HG03571 (cell line): ENCODE data around the gene ZBTB7A.
A peak's percentile ranks its signal among the peaks of the same experiment; 100 is the strongest.

Experiments
- ATAC-seq: cut with Tn5 transposase; IDR thresholded peaks from one replicate; pipeline ENCODE4 v1.9.1; 2021; ENCODE audit not compliant: unreplicated experiment

ZBTB7A gene

DNA sequence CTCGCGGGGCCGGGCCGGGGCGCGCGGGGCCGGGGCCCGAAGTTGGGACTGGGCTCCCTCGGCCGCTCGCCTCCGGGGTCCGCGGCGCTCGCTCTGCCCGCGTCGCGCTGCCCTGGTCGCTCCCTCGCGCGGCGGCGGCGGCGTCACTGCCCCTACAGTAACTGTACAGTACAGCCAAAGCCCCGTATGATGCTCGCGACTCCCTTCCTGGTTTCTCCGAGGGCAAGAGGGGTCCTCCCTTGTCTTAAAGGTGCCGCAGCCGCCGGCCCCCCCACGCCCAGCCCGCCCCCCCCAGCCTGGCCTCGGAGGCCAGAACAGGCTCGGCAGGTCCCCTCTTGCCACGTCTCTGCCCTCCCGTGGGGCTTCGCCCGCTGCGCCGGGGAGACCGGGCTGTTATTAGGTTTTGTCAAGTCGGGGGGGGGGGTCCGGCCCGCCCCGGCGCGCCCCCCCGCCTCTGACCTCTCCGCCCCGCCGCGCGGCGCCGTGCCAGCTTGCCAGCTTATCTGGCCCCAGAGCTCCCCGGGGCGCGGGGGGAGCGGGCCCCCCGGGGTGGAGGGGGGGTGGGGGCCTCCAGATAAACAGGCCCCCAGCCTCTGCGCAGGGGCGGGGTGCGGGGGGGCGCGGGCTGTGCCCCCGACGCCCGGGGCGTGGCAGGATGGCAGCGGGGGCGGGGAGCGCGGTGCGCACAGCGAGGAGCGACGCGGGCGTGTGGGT, at the start of gene ZBTB7A:
Gene ZBTB7A, minus strand, starts transcription at position 218 of the 714 bp plus-strand sequence. CDS start 11,667 bp downstream, outside the sequence.
- ATAC-seq = no peak

DNA sequence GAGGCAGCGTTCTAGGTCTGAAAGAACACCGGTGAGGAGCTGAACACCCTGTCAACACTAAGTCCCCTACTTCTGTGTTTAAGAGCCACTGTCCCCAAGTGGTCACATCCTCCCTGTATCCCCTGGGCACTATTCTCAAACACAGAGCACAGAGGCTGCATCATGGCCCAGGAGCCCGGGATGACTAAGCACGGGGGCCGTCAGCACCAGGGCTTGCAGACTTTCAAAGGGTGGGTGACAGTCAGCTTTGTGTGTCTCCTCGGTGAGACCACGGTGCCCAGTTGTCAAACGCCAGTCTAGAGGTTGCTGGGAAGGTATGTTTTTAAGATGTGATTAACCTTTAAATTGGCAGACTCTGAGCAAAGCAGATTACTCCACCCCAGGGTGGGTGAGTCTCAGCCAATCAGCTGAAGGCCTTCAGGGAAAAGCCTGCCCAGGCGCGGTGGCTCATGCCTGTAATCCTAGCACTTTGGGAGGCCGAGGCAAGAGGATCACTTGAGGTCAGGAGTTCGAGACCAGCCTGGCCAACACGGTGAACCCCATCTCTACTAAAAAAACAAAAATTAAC, 49.2 kb upstream of the ZBTB7A start:
- ATAC-seq = no peak

DNA sequence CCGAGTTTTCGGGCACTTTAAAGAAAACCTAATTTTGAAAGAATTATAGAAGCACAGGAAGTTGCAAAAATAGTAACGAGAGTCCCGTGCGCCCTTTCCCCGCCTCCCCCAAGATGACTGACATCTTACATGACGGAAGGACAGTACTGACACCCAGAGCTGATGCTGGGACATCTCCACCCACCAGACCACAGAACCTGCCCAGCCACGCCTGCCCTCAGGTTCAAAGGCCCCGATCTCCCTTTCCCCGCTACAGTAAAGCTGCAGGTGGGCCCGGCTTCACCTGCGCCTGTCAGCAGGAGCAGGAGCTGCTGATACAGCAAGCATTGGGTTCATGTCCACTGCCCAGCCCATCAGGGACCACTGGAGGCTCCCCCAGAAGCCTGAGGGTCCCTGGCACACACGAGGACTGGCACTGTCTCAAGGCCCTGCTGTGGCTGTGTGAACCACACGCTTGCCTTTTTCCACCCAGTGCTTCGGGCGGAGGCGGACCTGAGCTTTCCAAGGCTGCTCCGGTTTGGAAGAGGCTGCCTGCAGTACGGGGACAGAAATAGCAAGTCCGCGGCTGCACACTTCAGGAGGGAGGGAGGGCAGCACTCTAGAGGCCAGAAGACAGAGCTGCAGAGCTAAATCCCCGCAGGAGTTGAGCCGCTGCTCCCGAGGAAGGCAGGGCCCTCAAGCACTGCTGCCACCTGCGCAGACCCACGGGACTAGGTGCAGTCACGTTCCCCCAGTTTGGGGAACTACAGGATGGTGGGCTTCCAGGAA, 48.5 kb upstream of the ZBTB7A start:
- ATAC-seq = no peak

DNA sequence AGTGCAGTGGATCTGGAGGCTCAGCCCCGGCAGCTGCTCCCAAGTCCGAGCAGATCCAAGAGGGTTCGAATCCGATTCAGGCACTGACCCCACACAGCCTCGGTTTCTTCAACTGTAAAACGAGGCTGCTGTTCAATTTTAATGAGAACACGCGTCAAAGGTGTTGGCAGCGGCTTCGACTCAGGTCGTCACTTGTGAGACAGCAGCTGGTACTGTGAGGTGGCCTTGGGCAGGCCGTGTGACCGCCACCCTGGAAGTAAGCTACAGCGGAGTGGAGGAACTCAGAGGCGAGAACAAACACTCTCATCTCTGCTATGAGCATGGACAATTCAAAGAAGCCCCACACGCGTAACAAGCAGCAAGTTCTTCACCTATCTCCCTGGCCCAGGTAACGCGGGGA, 47.5 kb upstream of the ZBTB7A start:
- ATAC-seq = no peak

DNA sequence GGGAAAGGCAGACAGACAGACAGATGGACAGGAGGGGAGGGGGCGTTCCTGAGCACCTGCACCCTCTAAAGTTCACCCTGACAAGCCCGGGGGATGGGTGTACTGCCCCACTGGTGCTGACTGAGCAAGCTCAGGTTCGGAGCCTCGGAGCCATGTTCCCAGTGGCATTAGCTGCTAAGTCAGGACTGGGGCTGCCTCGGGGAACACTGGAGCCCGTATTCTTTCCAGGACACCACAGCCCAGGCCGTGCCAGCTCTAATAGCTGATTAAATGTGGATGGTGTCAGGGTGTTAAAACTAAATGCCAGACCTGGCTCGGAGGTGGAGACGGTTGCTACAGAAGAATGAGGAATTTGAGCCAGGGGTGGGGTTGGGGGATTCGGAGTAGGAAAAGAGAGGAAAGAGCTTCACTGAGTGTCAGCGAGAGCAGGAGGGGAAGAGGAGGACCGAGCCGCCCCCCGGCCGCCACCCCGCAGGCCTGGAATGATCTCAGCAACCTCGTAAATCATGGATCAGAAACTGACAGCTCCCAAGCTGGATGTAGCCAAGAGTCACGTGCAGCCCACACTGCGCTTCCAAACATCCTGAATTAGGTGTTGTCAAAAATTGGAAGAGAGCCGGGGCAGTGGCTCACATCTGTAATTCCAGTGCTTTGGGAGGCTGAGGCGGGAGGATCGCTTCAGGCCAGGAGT, 46.8 kb upstream of the ZBTB7A start:
- no peak for ATAC-seq

DNA sequence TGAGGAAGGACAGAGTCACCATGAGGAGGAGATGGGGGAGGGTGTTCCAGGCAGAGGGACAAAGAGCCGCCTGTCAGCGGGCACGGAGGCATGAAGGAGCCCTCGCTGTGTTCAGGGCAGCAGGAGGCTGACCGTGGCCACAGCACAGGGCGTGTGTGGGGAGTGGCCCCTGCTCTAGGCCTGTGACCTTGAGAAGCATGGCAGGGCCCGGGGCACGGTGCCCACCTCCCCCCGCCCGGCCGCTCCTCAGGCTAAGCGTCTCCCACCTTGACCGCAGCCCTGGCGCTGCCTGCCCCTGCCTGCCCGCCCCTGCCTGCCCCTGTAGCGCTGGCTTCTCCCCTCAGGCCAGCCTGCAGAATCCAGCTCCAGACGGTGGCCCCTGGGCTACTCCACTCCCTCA, 45.7 kb upstream of the ZBTB7A start:
- ATAC-seq = no peak

DNA sequence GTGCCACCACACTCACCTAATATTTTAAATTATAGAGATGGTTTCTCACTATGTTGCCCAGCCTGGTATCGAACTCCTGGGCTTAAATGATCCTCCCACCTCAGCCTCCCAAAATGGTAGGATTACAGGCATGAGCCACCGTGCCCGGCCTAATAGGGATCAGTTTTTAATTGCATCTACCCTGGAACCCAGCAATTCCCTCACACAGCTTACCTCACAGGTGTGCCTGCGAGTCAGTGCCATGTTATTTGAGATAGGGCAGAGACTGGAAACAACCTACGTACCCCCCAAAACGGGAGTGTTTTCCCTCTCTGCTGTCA, 42.9 kb upstream of the ZBTB7A start:
- no peak for ATAC-seq

DNA sequence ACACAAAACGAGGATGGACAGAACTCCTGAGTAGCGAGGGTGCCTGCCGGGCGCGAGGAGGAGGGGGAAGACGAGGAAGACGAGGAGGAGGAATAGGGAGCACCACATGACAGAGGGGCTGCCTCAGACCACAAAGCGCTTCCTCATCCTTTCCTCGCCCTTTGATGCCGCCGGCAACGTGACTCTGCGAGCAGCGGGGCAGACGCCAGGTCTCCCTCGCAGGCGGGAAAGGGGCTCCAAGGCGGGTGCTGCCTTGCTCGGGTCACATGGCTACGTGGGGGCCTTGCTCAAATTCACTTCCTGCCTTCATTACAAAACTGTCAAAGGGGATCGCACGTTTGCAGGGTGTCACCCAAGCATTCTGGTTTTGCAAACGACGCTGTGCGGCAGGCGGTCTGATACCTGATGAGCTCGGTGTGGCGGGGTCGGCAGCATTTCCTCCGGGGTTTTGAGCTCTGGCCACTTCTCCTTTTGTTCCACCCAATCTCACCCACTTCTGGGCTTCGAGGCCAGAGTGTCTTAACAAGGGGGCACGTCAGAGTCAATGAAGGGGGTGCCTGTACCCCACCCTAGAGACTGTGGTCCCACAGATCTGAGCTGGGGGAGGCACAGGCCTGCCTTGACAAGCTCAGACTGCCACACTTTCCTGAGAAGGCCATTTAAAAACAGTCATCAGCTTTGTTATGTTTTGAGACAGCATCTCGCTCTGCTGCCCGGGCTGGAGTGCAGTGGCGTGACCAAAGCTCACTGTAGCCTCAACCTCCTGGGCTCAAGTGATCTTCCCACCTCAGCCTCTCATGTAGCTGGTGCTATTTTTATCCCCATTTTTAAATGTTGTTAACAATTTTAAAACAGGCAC, 42.3 kb upstream of the ZBTB7A start:
- peak; percentile 68 for ATAC-seq

DNA sequence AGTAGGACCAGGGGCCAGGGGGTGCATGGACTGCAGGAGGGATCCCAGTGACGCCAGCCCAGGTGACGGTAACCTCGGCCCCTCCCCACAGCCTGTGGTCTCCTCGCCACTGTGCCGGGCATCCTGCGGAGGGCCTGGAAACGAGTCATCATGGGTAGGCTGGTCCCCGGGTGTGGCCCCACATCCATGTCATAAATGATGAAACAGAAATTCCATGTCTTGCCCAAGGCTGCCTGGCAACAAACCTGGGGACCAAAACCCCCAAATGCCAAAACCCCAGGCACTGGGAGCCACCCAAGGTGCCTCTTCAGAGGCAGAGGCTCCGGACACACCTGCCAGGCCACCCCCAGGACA, 36.4 kb upstream of the ZBTB7A start:
- ATAC-seq = no peak

DNA sequence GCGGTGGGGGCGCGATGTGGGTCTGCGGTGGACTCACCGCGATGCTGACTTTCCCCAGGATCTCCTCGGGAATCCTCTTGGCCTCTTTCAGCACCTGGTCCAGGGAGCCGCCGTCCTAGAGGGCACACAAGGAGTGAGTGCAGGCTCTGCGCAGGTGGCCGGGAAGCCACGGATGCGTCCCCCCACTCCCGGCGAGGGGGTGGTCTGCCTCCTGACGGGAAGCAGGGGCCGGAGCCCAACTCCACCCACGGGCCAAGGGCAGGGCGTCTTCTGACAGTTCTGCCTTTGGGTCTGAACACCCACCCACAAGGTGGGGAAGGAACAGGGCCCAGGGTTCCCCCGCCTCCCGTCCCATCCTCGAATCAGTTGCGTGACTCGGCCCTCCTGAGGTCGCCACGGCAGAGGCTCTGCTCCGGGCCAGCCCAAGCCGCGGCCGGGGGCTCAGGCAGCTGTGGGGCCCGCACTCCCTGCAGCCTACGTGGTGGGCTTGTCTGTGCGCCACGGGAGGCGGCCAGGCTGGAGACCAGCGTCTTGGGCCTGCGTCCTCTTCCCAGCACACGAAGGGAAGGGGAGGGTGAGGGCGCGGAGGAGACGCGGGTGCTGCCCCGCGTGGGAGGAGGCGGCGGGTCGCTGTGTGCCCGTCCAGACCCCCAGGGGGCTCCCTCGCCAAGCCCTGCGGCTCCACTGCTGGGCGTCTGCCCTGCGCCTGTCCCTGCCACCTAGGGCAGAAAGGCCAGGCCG, 35.8 kb upstream of the ZBTB7A start:
- ATAC-seq = no peak

DNA sequence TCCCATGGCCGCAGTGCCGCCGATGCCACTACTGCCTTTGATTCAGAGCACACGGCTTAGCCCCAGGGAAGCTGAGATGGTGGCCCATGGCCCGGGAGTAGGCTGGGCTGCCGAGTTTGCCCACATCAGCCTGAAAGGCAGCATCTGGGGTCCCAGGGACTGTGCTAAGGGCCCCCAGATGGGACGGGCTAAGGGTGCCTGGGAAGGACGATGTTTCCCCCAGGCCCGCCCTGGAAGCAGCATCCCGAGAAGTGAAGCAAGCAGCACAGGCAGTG, 34.7 kb upstream of the ZBTB7A start:
- no peak for ATAC-seq

DNA sequence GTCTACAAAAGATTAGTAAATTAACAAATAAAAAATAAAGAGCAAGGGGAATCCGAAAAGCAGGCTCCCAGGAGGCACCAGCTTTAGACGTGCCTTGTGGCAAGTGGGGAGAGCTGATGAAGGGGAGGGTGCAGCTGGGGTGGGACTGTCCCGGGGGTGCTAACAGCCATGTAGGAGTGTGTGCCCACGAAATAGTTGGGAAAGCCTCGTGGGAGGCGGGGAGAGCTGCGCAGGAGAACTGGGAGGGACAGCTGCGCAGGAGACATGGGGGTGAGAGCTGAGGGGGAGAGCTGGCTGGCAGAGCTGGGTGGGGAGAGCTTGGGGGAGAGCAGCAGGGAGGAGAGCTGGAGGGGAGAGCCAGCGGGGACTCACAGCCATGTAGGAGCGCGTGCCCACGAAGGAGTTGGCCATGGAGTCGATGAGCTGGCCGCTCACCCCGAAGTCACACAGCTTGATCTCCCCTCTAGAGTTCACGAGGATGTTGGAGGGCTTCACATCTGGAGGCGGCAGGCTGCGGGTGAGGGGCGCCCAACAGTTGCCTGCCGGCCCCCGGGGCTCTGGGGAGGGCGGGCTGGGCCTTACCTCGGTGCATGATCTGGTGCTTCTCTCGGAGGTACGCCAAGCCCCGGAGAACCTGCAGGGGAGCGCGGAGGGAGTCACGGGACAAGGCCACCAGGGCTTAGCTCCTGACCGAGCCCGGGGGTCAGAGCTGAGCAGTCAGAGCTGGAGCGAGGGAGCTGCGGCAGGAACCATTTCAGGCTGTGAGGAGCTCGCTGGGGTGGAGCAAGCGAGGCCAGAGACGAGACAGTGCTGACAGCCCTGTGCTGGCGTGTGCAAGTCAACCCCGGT, 34.2 kb upstream of the ZBTB7A start:
- ATAC-seq = no peak

GRCh38 chr19:4099041-4099764, 32.5 kb upstream of the ZBTB7A start:
- ATAC-seq = no peak

- ATAC-seq = no peak
Measured at GRCh38 chr19:4098493-4098892, 31.8 kb upstream of the ZBTB7A start.

- no peak for ATAC-seq
Measured at GRCh38 chr19:4097501-4097900, 30.8 kb upstream of the ZBTB7A start.

- no peak for ATAC-seq
Measured at GRCh38 chr19:4096049-4096892, 29.6 kb upstream of the ZBTB7A start.

GRCh38 chr19:4095488-4095844, 28.8 kb upstream of the ZBTB7A start:
- no peak for ATAC-seq
